T-helper 17 cell (primary cell): ENCODE data around the gene CSNK1E. TPM values are rescaled to one million over a fixed set of nuclear protein-coding genes. Genes with fewer than 3 reads are reported as not detected.

Experiments
- ATAC-seq: fragments of 150-1000 bp; cut with Tn5 transposase; 2 replicates; pipeline ENCODE4 v1.10.0; 2021; ENCODE audit warnings: mild to moderate bottlenecking, moderate library complexity
- DNase-seq, 3 donors: peaks; one replicate each; pipeline versions ENCODE4 v3.0.0 to v3.0.0-alpha.2; 2020 to 2021
- H3K9me3 ChIP-seq: one replicate; pipeline ENCODE4 v1.7.0; 2013; ENCODE audit warnings: low read length, mild to moderate bottlenecking; ENCODE audit not compliant: control insufficient read depth, poor library complexity, severe bottlenecking
- H3K27ac Mint-ChIP-seq: one replicate; pipeline ENCODE4 v1.8.0; 2022; ENCODE audit warnings: mild to moderate bottlenecking, moderate library complexity, mixed read lengths
- H3K27me3 Mint-ChIP-seq: one replicate; pipeline ENCODE4 v1.8.0; 2022; ENCODE audit warnings: mixed read lengths
- H3K36me3 Mint-ChIP-seq: one replicate; pipeline ENCODE4 v1.8.0; 2022; ENCODE audit warnings: low read depth, mixed read lengths
- H3K4me1 Mint-ChIP-seq: one replicate; pipeline ENCODE4 v1.8.0; 2022; ENCODE audit warnings: mild to moderate bottlenecking, mixed read lengths
- H3K4me3 Mint-ChIP-seq: one replicate; pipeline ENCODE4 v1.8.0; 2022; ENCODE audit warnings: mild to moderate bottlenecking, moderate library complexity, mixed read lengths
- total RNA-seq, 4 donors: library from RNA in 2 of 4; stranded (reverse) in 2 of 4; gene quantifications; one replicate each; pipeline ENCODE4 v1.2.3 and lab custom pipeline; 2022 to 2026

Gene CSNK1E
- total RNA-seq, 2 donors from 2014 or later = 157 to 174 TPM

DNA sequence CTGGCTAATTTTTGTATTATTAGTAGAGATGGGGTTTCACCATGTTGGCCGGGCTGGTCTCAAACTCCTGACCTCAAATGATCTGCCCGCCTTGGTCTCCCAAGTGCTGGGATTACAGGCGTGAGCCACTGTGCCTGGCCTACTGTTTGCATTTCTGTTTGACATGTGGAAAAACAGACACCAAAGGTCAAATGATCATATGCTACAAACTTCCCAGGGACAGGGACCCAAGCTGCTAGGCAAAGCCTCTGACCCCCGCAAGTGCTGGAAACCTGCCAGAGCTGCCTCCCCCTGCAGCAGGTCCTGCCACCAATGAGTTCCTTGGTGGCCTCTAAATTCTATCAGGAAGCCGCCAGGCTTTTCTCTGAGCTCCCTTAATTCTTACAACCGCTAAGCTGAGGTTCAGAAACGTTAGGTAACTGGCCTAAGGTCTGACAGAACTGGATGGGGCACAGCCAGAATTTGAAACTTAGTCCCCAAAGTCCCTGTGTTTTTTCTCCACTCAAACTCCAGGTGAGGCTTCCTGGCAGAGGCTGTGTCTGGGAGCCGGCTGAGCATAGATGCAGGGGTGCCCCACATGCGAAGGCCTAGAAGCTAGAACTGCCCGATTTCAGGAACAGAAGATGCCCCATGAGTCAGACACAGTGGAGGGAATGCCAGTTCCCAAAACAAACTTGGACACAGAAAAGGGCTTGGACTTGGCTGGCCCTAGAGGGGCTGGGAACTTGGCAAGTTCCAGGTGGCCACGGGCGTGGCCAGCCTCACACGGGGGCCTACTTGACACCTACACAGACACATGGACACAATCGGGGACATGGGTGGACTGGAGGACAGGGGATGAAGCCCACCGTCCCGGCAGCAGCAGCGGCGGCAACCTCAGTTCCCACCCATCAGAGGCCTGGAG is 7.4 kb downstream of the CSNK1E start:
- DNase-seq (no peak), ATAC-seq (no peak)
- no peaks in the 10 kb centered on the region for H3K36me3 Mint-ChIP-seq
- no peak overlapping the region for H3K4me3 Mint-ChIP-seq
- no peaks in the 10 kb centered on the region for H3K9me3 ChIP-seq
- peaks cover 56% of the 10 kb centered on the region for H3K4me1 Mint-ChIP-seq
- no peaks in the 10 kb centered on the region for H3K27me3 Mint-ChIP-seq
- H3K27ac Mint-ChIP-seq = peak overlapping the region; percentile 77

DNA sequence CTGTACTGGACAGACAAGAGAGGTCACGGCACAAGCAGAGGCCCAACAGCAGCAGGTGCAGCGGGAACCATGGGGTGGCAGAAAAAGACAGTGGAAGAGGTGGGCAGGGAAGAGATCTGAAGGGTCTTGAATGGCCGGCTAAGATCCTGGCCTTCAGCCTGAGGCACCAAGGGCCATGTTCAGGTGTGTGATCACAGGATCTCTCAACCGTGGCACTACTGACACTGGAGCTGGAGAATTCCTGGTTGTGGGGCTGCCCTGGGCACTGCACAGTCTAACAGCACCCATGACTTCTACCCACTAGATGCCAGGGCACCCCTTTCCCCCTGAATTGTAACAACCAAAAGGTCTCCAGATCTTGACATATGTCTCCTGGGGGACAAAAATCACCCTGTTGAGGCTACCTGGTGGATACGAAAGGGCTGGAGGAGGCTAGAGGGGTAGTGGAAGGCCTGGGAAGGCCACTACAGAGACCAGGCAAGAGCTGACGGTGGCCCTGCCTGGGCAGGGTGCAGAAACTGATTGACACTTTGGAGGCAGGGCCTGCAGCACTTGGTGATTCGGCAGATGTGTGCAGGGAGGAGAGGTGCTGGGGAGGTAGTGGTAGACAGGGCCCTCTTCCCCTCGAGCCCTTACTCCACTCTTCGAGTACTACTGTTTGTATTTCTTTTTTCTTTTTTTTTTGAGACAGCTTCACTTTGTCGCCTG is 8.3 kb downstream of the CSNK1E start:
- Mint-ChIP-seq H3K4me1 (peaks cover 53% of the 10 kb centered on the region), H3K27ac (peak overlapping the region; percentile 81), H3K36me3 (no peaks in the 10 kb centered on the region), H3K4me3 (no peak overlapping the region), H3K27me3 (no peaks in the 10 kb centered on the region)
- ATAC-seq (no peak), DNase-seq (no peak)
- no peaks in the 10 kb centered on the region for H3K9me3 ChIP-seq

DNA sequence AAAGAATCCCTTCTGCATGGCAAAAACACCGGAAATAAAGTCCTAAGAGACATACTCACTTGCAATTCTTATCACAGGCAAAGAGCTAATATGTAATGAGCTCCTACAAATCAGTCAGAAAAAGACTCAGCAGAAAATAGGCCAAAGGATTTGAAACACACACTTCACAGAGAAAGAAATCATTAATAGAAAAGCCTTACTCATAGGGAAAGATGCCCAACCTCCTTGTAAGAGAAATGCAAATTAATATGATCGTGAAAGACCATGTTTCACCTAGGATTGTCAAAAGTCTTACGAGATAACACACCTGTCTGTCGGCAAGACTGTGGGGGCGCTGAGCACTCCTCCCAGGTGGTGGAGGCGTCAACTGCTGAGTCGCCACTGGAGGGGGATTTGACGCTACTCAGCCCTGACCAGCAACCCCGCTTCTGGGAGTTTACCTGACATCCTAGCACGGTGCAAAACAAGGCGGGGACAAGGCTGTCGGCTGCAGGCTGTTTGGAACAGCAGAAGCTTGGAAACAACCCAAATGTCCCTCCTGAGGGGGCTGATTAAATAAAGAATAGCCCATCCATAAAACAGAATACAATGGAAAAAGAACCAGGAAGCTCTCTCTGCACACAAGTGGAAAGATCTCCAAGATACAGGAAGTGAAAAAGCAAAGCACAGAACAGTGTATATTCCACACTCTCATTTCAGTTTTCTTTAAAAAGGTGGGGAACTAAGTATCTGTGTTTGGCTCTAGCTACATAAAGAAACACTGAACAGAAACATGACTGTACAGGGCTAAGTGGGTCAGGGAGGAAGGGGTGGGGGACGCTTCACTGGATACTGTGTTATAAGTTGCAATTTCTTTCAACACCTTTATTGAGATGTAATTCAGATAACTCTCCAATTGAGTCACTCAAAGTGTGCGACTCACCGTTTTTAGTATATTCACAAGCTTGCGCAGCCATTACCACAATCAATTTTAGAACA is 11.5 kb downstream of the CSNK1E start:
- ATAC-seq = peak; percentile 78
- DNase-seq = no peak
- Mint-ChIP-seq H3K27ac (peak overlapping the region; percentile 68), H3K27me3 (no peaks in the 10 kb centered on the region), H3K4me1 (peaks cover 40% of the 10 kb centered on the region), H3K4me3 (peak overlapping the region; percentile 78), H3K36me3 (peaks cover 1% of the 10 kb centered on the region)
- H3K9me3 ChIP-seq = no peaks in the 10 kb centered on the region

DNA sequence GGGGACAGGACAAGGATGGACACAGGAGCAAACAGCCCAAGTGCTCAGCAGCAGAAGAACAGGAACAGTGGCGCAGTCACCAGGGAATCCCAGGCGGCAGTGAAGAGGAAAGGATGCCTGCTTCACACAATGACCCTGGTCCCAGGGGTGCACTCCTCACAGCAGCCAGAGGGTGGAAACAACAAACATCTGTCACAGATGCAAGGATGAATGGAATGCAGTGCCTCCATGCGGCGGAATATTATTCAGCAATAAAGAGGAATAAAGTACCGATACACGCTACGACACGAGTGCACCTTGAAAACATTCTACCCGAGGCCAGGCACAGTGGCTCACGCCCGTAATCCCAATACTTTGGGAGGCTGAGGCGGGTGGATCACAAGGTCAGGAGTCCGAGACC is 12.7 kb downstream of the CSNK1E start:
- H3K4me3 Mint-ChIP-seq = peak overlapping the region; percentile 43
- DNase-seq (no peak), ATAC-seq (no peak)
- peak overlapping the region; percentile 70 for H3K27ac Mint-ChIP-seq
- H3K9me3 ChIP-seq = no peaks in the 10 kb centered on the region
- H3K4me1 Mint-ChIP-seq = peaks cover 37% of the 10 kb centered on the region
- H3K27me3 Mint-ChIP-seq = no peaks in the 10 kb centered on the region
- peaks cover 9% of the 10 kb centered on the region for H3K36me3 Mint-ChIP-seq

DNA sequence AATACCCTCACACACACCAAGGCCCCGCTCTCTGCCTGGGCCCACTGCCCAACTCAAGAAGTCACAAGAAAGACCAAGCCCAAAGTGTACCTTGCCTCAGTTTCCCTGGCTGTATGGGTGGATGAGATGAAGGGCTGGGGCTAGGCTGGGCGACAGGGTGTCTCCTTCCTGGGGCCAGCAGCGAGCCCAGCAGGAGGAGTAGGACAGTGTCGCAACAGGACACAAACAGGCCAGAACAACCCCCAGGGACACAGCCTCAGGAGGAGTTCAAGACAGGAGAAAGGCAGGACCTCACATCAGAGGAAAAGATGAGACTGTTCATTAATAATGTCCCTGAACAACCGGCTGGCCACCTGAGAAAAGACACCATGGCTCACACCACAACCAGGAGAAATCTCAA is 13.3 kb downstream of the CSNK1E start:
- no peaks in the 10 kb centered on the region for H3K9me3 ChIP-seq
- no peaks in the 10 kb centered on the region for H3K27me3 Mint-ChIP-seq
- peaks cover 35% of the 10 kb centered on the region for H3K4me1 Mint-ChIP-seq
- peak overlapping the region; percentile 70 for H3K27ac Mint-ChIP-seq
- peaks cover 9% of the 10 kb centered on the region for H3K36me3 Mint-ChIP-seq
- DNase-seq (no peak), ATAC-seq (no peak)
- H3K4me3 Mint-ChIP-seq = no peak overlapping the region

DNA sequence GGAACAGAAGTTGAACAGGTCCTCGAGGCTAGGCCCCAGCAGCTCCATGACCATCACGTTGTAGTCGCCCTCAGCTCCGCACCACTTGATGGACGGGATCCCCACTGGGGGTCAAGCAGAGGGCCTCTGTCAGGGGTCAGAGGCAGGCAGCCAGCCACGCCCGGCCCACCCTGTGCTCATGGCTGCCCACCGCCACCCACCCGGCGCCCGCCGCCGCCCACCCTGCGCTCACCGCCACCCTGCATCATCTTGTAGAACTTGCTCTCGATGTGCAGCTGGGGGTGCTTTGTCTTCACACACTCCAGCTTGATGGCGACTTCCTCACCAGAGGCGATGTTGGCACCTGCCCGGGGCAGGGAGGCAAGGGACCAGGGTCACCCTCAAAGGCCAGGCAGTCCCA is 14.3 kb downstream of the CSNK1E start:
- no peaks in the 10 kb centered on the region for H3K9me3 ChIP-seq
- no peak for ATAC-seq
- Mint-ChIP-seq H3K36me3 (peaks cover 9% of the 10 kb centered on the region), H3K27ac (no peak overlapping the region), H3K27me3 (no peaks in the 10 kb centered on the region), H3K4me1 (peaks cover 30% of the 10 kb centered on the region), H3K4me3 (no peak overlapping the region)
- no peak for DNase-seq

DNA sequence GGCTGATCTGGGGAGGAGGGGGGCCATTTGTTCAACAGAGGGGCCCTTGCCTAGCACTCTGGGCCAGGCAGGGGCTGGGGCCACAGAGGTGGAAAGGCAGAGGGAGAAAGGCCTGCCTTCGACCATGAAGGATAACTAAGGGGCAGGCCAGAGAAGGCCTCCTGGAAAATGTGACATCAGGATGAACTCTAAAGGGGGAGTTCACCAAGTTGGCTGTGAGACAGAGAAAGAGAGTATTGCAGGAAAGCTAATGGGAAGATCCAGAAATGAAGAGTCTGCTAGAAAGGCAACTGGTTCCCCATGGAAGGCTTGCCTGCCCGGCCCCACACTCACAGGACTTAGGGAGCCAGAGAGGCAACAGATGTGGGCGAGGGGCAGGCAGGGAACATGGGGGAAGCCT is 16.3 kb downstream of the CSNK1E start:
- Mint-ChIP-seq H3K4me3 (no peak overlapping the region), H3K36me3 (peaks cover 9% of the 10 kb centered on the region), H3K27ac (no peak overlapping the region), H3K27me3 (no peaks in the 10 kb centered on the region), H3K4me1 (peaks cover 20% of the 10 kb centered on the region)
- no peaks in the 10 kb centered on the region for H3K9me3 ChIP-seq
- no peak for DNase-seq
- no peak for ATAC-seq

DNA sequence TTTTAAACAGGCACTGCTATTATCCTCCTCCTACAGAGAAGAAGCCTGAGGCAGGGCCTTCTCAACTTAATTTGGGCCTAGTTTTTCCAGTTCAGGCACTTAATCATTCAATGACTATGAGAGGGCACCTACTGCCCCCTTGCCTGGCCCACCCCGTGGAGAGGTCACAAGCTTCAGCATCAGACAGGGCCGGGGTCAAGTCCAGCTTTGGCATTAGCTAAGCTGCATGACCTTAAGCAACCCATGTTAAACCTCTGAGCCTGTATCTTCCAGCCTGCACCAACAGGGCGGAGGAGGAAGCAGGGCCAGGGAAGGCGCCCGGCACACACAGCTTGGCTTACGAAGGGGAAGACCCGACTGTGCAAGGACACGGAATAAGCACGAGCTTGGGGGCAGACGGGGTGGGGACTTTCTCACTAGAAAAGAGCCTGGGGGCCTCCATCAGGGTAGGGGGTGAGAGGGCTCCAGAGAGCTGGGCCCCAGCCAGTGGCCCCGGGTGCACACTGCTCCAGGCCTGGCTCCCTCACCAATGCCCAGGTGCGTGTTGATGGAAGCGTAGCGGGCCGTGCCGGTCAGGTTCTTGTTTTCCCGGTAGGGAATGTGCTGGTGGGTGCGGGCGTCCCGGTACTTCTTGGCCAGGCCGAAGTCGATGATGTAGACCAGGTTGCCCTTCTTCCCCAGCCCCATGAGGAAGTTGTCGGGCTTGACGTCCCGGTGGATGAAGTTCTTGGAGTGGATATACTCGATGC is 16.9 kb downstream of the CSNK1E start:
- ATAC-seq = no peak
- H3K9me3 ChIP-seq = no peaks in the 10 kb centered on the region
- Mint-ChIP-seq H3K27me3 (no peaks in the 10 kb centered on the region), H3K27ac (no peak overlapping the region), H3K36me3 (peaks cover 9% of the 10 kb centered on the region), H3K4me1 (peaks cover 16% of the 10 kb centered on the region), H3K4me3 (no peak overlapping the region)
- no peak for DNase-seq

DNA sequence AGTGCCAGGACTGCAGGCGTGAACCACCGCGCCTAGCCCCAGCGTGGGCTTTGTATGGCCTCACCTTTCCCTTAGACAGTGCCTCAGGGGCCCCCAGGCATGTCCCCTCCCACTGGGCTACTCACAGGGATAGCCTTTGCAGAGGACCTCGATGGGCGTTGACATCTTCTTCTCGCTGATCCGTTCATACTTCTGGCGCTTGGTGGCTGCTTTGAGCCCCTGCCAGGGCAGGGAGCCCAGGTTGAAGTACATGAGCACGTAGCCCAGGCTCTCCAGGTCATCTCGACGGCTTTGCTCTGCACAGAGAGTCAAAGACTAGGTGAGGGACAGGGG is 17.5 kb downstream of the CSNK1E start:
- Mint-ChIP-seq H3K36me3 (peaks cover 9% of the 10 kb centered on the region), H3K27me3 (no peaks in the 10 kb centered on the region), H3K4me1 (peaks cover 14% of the 10 kb centered on the region), H3K4me3 (no peak overlapping the region), H3K27ac (no peak overlapping the region)
- DNase-seq = no peak
- no peaks in the 10 kb centered on the region for H3K9me3 ChIP-seq
- ATAC-seq = no peak

DNA sequence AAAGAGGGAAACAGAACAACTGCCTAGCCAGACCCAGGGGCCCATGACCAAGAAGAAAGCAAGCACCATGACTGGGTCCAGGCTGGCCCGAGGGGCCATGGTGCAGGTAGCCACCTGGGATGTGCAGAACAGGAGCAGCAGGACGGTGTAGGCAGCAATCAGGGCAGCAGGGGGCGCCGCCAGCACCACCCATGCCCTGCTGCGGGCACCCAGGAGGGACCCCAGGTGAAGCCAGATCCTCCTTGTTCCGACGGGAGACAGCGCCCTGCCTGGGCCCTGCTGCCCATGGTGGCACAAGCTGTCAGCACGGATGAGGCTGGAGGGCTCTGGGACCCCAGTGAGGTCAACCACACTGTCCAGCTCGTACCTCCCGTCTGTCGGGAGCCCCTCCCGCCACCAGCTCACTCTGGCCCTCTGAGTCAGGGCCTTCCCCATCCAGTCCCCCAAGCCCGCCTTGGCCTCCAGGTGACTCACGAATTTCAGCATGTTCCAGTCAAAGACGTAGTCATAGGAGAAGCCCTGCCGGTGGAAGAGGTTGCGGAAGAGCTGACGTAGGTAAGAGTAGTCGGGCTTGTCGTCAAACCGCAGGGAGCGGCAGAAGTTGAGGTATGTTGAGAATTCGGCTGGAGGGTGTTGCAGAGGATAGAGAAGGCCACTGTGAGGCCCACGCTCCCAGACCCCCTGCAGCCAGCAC is 18.8 kb downstream of the CSNK1E start:
- Mint-ChIP-seq H3K4me1 (peaks cover 7% of the 10 kb centered on the region), H3K4me3 (no peak overlapping the region), H3K36me3 (peaks cover 9% of the 10 kb centered on the region), H3K27ac (no peak overlapping the region), H3K27me3 (no peaks in the 10 kb centered on the region)
- DNase-seq (peak; percentile 27 to 40 (median 33)), ATAC-seq (peak; percentile 70)
- no peaks in the 10 kb centered on the region for H3K9me3 ChIP-seq

DNA sequence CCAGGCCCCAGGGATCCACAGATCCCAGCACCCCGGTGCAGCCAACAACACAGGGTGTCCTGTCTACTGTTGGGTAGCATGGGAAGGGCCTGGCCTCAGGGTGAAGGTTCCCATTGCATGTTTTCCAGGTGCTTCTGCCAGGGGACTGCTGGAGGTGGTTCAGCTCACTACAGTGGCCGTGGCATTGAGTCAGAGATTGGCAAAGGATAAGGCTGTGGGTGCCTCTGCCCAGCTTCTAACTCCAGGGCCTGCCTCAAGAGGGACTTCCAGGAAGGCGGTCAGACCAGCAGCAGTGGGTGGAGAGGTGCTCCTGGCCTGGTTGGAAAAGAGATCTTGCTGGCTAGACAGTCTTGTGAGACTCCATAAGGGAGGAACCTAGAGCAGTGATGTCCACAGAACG is 20.9 kb downstream of the CSNK1E start:
- H3K9me3 ChIP-seq = no peaks in the 10 kb centered on the region
- peaks cover 9% of the 10 kb centered on the region for H3K36me3 Mint-ChIP-seq
- DNase-seq (no peak), ATAC-seq (no peak)
- H3K4me1 Mint-ChIP-seq = peaks cover 7% of the 10 kb centered on the region
- no peaks in the 10 kb centered on the region for H3K27me3 Mint-ChIP-seq
- H3K27ac Mint-ChIP-seq = no peak overlapping the region
- no peak overlapping the region for H3K4me3 Mint-ChIP-seq

DNA sequence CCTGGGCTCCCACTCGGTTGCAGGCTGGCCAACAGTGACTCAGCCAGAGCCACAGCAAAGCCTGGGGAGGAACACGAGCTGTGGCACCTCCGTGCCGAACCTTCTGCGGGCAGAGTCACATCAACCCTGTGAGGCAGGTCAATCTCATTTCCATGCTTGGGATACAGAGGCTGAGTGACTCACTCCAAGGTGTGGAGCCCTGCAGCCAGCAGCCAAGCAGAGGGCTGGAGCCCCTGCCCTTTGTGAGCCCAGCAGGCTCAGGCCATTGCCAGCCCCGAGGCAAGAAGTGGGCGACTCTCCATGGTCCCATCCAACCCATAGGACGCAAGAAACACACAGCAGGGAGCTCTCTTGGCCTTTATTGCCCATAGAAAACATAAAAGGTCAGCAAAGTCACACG is 21.4 kb downstream of the CSNK1E start:
- Mint-ChIP-seq H3K4me1 (peaks cover 5% of the 10 kb centered on the region), H3K27ac (peak overlapping the region; percentile 19), H3K36me3 (peaks cover 9% of the 10 kb centered on the region), H3K27me3 (no peaks in the 10 kb centered on the region), H3K4me3 (no peak overlapping the region)
- H3K9me3 ChIP-seq = no peaks in the 10 kb centered on the region
- no peak for DNase-seq
- no peak for ATAC-seq
